ENCODE measurements around the gene CORO2B.

GRCh38 chr15:68683026-68683425 is 104.2 kb downstream of the CORO2B start:
- TF ChIP-seq CTCF (conservative IDR thresholded peaks at IDR 0.05; ENCODE audit: low read depth, low read length) (no peak), CEBPB (IDR thresholded peaks at IDR 0.05; ENCODE audit: low read depth, low read length) (no peak), POLR2A (IDR thresholded peaks at IDR 0.05; ENCODE audit: low read depth, low read length) (no peak), MXI1 (IDR thresholded peaks at IDR 0.05; ENCODE audit: borderline replicate concordance, low read depth, low read length) (no peak), ELK1 (IDR thresholded peaks at IDR 0.05; ENCODE audit: borderline replicate concordance, low read depth, low read length) (no peak)
